Tongue (tissue), 2 donors: ENCODE data around the gene PSMB4. TPM values are rescaled to one million over a fixed set of nuclear protein-coding genes. Genes with fewer than 3 reads are reported as not detected.
"Not testable (repeated sequence)": the region's sequence is repeated elsewhere in the genome, so short reads cannot be mapped to it uniquely, and the experiment has no call there.

Experiments
- DNase-seq: peaks from one replicate; pipeline ENCODE4 v3.0.0-alpha.2; 2015
- total RNA-seq: library from RNA; depleted of rRNA; stranded (reverse); fragments of >200 nt; gene quantifications from one replicate; pipeline ENCODE4 v1.2.3, GENCODE V29; 2014

Gene PSMB4
- 181 TPM for total RNA-seq

DNA sequence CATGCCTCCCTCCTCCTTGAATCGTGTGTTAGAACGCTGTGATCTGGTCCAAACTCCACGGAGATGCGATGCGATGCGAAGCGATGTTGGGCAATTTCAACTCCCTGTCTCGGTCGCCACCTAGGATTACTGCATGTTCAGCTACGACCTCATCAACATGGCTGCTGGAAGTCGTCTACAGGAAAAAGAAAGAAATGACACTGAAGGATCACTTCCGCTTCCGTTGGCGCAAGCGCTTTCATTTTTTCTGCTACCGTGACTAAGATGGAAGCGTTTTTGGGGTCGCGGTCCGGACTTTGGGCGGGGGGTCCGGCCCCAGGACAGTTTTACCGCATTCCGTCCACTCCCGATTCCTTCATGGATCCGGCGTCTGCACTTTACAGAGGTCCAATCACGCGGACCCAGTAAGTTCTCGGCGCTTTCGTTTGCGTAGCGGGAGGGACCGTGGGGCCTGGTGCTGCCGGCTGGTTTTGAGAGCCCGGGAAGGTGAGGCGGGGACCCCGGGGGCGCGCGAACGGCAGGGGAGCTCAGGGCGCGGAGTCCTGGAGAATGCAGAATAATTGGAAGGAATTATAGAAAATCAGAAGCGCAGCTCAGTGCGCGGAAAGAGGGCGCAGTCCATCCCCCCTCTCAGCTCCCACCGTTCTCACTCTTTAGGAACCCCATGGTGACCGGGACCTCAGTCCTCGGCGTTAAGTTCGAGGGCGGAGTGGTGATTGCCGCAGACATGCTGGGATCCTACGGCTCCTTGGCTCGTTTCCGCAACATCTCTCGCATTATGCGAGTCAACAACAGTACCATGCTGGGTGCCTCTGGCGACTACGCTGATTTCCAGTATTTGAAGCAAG lies at the start of gene PSMB4:
PSMB4 (plus strand) TSS at position 250 of the 848 bp plus-strand sequence; CDS start at position 265, 15 bp downstream.
- peak; percentile 97 for DNase-seq

- DNase-seq: not testable (repeated sequence)
These were observed 49.0 kb upstream of the PSMB4 start for GRCh38 chr1:151350323-151350722.

- no peak for DNase-seq
These were observed 47.2 kb upstream of the PSMB4 start for GRCh38 chr1:151352021-151352718.

DNA sequence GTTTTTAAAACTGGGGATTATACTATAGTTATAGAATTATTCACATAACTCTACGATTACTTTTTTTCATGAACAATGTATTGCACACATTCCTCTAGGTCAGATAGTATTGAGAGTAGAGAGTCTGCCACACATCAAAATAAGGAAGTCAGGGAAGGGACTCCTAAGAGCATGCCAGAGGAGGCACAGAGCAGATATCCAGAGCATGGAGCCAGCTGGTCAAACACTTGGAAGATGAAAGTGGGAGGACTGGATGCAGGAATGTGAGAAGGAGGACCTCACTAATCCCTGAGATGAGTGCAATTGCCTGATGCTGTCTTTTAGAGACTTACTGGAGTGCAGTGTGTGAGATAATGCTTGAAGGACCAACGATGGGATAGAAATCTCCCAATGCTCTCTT lies 42.7 kb upstream of the PSMB4 start:
- DNase-seq: peak; percentile 32

GRCh38 chr1:151361883-151362282 lies 37.5 kb upstream of the PSMB4 start:
- DNase-seq: no peak

GRCh38 chr1:151362308-151363155 lies 36.8 kb upstream of the PSMB4 start:
- DNase-seq: no peak

GRCh38 chr1:151364996-151365395 lies 34.4 kb upstream of the PSMB4 start:
- DNase-seq: no peak

- peak; percentile 49 for DNase-seq
These were observed 31.5 kb upstream of the PSMB4 start for GRCh38 chr1:151367658-151368392.

DNA sequence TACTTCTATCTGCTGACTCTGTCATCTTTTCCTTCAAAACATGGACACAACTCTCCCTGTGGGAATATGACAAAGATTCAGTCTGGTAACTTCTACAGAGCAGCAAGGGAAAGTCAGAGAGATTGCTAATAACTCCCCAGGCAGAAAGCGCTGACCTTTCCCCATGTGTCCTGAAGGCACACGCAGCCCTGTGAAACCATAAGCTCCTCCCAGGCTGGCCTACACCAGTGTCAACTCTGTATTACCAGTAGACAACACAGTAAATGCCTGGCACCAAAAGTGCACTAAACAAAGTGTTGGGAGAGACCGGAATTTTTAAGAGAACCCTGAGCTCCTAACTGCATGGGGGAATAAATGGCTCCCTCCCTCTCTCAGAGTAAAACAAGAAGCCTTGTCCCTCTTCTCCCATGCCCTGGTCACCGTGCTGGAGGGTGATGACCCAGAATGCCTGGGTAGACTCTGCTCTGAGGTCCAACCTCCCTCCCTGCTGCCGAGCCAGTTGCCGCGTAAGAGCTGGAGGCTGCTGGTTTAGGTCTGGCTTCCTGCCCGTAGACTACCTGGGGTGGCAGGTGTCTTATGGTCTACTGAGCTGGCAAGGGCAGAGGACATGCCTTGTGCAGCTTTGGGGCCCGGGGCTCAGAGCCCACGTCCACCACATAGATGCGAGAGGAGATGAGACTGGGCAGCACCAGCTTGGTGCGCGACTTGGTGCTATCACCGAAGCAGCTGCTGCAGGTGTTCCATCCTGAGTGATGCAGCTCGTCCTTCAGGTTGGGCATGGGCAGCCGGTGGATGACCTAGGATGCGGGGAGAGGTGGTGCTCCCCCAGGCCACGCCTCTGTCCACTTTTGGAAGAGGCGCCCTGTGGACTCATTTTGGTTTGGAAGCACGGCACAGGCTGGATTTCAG lies 30.7 kb upstream of the PSMB4 start:
- no peak for DNase-seq

DNA sequence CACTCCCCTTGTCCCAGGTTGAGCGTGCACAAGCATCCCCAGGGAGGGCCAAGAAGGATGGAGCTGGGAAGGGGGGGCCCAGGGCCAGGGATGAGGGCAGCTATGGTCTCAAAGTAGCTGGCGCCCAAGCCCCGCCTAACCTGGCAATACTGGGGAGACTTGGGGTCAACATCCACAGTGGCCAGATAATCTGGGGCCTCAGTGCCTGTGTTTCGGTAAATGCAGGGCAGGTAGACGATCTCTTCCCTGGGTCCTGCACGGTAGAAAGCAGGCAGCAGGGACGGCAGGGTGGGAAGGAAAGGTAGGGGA lies 30.1 kb upstream of the PSMB4 start:
- DNase-seq: no peak

DNA sequence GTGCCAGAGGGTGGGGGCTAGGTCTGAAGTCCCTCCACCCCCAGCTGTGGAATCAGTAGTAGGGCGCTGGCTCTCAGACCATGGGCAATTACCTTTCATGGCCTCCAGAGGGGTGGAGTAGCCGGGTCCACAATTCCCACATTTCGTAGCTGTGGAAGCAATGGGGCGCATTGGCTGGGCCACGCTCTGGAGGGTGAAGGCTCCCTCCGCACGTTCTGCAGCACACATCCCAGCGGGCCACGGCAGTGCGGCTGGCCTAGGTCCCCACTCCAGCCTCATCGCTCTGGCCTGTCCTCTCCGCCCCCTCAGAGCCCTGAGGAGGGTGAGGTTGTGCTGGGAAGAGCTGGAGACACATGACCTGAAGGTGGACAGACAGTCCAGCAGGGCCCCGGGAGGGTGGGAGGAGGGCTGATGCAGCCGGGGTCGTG lies 29.7 kb upstream of the PSMB4 start:
- DNase-seq: no peak

GRCh38 chr1:151370211-151370911 lies 29.0 kb upstream of the PSMB4 start:
- DNase-seq: peak; percentile 20

DNA sequence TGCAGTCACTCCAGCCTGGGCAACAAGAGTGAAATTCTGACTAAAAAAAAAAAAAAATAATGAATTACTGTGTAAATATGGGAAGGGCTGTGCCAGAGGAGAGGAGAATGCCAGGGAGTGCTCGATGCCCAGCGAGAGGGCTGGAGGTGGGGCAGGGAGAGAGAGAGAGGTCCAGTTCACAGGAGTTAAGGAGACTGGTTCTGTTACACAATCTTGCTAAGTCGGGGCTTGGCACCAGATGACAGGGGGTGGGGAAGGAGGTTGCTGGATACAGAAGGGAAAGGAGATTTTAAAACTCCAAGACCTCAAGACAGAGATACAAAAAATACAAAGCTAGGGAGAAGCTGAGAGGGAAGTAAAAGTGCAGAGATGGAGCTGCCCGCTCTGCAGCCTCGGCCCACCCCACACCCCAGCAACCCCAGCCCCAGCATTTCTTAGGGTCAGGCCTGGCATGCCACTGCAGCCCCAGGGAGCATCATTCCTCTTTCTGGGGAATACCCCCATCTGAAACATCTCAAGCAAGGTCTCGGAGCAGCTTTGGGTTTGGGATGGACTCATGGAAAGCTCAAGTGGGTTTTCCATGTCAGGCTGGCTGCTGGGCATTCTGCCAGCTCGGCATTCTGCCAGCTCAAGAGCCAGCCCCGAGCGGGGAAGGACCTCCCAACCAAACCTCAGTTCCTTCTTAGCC lies 27.9 kb upstream of the PSMB4 start:
- peak; percentile 92 for DNase-seq

DNA sequence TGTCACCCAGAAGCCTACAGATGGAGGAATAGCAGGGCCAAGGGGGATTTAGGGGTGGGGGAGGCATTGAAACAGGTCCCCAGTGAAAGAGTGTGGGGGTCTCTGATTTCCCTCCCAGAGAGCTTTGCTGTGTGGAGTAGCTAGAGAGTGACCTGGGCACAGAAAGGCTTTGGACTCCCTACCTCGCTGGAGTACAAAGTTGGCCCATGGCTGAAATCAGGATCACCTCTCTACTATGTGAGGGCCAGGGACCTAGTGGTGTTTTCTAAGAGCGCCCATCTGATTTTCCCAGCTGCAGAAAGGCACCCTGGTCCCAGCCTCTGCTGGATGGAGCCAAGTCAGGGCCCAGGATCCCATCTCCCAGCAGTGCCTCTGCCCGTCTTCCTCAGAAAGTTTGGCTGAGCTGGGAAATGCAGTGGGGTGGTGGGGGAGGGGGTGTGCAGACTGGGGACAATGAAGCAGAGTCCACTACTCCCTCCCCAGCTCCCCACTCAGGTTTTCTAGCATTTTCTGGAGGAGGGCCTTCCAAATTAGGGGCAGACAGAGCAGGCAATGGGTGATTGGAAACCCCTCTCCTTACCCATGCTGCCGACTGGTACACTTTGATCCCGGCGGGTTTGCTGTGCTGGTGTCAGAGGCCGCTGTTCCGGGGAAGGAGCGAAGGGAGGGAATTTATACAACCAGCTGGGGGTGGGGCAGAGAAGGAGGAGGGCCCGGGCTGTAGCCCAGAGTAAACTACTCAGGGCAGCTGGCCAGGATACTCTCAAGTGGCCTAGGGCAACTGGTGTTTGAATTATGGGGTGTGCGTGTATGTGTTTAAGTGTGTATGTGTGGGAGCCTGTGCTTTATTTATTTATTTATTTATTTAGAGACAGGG lies 27.1 kb upstream of the PSMB4 start, which contains the start of gene SELENBP1:
SELENBP1 (minus strand) TSS at position 648 of the 877 bp plus-strand sequence; CDS start at position 584, 64 bp downstream.
- DNase-seq: peak; percentile 93

DNA sequence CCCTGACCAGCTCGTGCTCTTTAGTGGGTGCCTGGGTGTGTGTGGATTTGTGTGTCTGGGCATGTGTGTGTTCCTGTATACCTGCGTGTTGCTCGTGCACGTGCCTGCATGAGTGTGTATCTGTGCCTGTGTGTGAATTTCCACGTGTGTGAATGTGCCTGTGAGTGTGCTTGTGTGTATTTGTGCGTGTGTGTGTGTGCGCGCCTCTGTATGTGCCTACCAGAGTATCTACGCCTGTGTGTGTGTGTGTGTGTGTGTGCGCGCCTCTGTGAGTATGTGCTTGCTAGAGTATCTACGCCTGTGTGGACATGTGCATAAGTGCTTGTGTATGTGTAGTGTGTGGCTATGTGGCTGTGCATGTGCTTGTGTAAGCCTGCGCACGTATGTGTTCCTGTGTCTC lies 26.2 kb upstream of the PSMB4 start:
- no peak for DNase-seq

- DNase-seq: no peak
These were observed 22.1 kb upstream of the PSMB4 start for GRCh38 chr1:151377150-151377884.

- no peak for DNase-seq
These were observed 14.8 kb upstream of the PSMB4 start for GRCh38 chr1:151384584-151384983.

- DNase-seq: no peak
These were observed 13.4 kb upstream of the PSMB4 start for GRCh38 chr1:151386002-151386401.
